HG03139 (cell line): ENCODE results near the gene MORF4L1.
"Not testable (repeated sequence)": the region's sequence is repeated elsewhere in the genome, so short reads cannot be mapped to it uniquely, and the experiment has no call there.

Experiments
- ATAC-seq: cut with Tn5 transposase; IDR thresholded peaks from one replicate; pipeline ENCODE4 v1.9.1; 2021; ENCODE audit not compliant: unreplicated experiment

Gene MORF4L1

GRCh38 chr15:78898540-78898939 is 25.9 kb downstream of the MORF4L1 start:
- no peak for ATAC-seq

GRCh38 chr15:78900819-78901533 is 28.3 kb downstream of the MORF4L1 start:
- not testable (repeated sequence) for ATAC-seq

GRCh38 chr15:78902281-78903032 is 29.8 kb downstream of the MORF4L1 start:
- not testable (repeated sequence) for ATAC-seq

DNA sequence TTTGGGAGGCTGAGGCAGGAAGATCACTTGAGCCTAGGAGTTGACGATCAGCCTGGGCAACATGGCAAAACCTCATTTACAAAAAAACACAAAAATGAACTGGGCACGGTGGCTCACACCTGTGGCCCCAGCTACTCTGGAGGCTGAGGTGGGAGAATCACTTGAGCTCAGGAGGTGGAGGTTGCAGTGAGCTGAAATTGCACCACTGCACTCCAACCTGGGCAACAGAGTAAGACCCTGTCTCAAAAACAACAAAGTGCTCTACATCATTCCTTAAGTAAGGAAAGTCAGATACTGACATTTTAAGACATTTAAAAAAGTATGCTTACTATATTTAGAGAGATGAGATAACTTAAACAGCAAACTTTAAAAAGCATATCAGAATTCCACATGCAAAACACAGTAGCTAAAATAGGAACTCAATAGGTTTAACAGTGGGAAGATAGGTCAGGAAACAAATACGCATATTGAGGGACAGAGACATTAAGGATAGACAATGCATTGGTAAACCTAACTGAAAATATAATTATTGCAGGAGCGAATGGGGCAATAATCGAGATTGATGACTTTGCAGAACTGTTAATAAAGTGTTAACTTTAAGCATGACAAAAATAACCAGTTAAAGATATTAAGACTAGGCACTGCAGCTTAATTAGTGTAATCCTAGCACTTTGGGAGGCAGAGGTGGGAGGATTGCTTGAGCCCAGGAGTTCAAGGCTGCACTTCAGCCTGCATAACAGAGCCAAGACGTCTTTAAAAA is 32.1 kb downstream of the MORF4L1 start:
- ATAC-seq, result no peak

- no peak for ATAC-seq
Observed at GRCh38 chr15:78906316-78906620, 33.6 kb downstream of the MORF4L1 start.

GRCh38 chr15:78907577-78907976 is 34.9 kb downstream of the MORF4L1 start:
- ATAC-seq, result no peak

- ATAC-seq, result no peak
Observed at GRCh38 chr15:78909160-78909695, 36.5 kb downstream of the MORF4L1 start.

DNA sequence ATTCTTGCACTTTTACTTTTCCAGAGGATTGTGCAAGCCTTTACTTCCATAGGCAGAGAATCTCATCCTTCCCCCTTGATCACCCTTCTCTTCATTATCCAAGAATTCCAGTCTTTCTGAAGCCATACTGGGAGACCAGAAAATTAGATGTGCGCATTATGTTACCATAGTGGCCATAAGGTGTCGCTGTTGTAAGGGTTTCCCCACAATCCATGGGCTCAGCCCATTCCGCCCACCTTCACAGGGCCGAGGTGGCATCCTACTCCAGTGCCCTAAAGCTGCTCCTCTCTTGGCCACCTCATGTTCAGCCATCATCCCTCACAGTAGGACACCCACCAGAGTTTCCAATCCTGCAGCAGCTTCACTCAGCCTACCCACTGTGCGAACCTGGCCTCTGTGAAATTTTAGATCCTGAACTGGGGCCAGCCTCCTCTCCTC is 37.1 kb downstream of the MORF4L1 start:
- ATAC-seq, result no peak

DNA sequence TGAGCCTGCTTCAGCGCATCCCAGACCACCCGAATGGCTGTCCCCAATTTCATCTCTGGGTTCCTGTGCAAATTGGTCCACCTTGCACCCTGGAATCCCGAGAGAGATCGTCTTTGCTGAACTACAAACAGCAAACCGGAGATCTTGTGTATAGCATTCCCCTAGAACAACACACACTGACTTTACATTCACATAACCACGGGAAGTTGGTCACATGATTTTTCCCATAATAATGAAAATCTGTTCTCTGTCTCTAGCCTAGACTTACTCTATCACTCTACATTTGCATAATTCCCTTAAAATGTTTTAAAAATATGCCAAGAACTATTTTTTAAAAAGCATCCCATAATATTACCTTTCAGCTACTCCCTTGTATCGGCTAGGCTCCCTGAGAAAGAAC is 37.6 kb downstream of the MORF4L1 start:
- no peak for ATAC-seq

DNA sequence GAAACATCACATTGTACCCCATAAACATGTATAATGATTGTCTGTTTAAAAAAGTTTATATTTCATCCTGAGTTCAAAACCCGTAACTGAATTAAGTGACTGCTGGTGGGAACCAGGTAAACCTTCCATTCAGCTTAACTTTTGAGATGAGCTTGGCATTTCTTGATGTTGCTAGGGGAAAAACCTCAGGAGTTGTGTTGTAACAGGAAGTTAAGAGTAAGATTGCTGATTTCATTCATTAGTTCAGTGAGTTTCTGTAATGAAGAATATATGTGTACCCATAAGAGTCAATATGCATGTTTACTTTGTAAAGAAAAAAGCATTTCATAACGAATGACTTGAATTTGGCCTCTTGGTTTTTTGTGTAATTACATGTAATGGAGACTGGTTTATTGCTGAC is 39.6 kb downstream of the MORF4L1 start:
- no peak for ATAC-seq

- ATAC-seq, result no peak
Observed at GRCh38 chr15:78913012-78913411, 40.3 kb downstream of the MORF4L1 start.

DNA sequence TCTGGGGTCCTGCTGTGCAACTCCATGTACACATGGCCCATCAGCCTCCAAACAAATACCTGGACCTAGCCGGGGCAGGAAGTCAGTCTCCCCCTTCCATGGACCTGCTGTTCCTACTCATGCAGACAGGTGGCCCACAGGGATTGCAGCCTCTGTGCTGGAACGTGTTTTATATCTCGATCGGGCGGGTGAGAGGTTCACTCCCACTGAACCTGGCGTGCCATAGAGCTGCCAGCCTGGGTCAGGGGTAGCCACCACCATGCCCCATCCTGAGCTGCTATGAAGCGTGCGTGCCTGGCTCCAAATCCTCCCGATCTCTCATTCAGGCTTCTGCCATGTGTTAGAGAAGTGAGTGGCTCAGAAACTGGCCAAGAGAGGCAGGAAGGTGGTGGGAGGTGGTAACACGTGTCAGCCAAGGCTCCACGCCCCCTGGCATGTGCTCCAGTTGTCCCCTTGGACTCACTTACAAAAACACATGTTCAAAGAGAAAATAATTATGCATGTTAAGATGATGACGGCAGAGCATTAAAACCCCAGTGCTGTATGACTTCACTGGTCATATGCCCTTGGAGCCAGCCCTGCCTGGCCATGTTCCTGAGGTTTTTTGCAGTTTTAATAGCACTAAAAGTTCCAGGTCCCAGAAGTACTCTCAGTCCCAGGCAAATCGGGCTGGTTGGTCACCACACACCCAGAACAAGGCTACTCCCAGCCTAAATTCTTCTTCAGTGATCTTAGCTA is 41.5 kb downstream of the MORF4L1 start:
- ATAC-seq, result no peak

- ATAC-seq, result no peak
Observed at GRCh38 chr15:78915341-78916087, 42.8 kb downstream of the MORF4L1 start.

DNA sequence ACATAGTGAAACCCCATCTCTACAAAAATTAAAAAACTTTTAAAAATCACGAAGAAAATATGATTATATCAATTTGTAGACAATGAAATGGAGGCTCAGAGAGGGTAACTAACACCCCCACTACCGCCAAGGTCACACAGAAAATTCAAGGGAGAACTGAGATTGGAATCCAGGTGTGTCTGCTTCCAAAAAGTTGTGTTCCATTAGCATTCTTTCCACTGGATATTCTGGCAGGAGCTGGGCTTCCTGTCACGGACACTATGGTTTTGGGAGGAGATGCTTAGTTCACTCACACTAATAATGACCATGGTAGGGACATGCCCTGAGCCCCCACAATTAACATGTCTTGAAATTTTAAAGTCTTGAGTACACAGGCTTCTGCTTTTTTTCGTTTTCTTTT is 43.4 kb downstream of the MORF4L1 start:
- no peak for ATAC-seq

- ATAC-seq, result no peak
Observed at GRCh38 chr15:78917888-78918287, 45.2 kb downstream of the MORF4L1 start.

DNA sequence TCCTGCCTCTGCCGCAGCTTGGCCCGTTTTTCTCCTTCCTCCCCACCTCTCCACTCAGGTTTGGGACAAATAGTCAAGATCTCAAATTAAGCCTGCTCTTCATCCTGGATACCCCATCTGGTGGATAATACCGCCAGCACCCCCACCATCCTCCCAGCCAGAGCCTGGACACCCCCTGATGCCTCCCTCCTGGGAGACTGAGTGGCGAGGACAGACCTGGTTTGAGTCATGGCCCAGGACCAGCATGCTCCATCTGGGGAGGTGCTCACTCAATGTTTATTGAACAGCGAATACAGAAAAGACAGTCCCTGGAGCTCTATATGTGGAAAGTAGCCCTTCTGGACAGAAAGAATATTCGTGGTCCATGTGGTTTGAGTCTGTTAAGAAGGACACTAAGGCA is 48.8 kb downstream of the MORF4L1 start:
- no peak for ATAC-seq

DNA sequence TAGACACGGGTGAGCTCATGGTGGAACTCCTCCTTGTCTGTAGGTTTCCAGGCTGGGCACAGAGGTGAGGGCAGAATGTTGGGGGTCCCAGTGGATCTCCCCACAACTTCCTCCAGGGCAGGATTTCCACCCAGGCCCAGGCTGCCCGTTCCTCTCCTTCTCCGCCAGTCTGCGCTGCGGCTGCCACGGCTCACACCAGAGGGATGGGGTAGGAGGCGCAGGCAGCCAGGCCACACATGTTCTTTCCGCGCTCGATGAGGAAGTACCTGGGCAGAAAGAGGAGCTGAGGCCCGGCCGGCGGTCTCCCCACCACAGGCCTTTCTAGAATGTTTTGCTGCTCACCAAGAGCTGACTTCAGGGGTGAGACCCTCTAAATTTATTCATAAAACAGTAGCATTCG is 49.2 kb downstream of the MORF4L1 start:
- no peak for ATAC-seq

GRCh38 chr15:78922527-78922926 is 49.8 kb downstream of the MORF4L1 start:
- ATAC-seq, result no peak

DNA sequence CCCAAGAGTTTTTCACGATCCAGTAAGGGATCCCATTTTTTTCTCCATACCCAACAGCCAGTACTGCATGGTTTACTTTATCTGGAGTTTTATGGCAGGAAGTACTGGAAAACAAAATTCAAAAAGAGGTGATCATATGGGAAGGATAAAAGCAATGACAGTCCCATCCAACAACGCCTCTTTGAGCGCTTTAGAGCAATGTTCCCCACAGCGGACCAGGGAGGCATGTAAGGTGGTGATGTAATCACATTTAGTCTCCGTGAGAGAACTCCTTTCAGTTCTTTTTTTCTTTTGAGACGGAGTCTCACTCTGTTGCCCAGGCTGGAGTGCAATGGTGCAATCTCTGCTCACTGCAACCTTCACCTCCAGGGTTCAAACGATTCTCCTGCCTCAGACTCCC is 50.3 kb downstream of the MORF4L1 start:
- no peak for ATAC-seq
